GM12874 (cell line): ENCODE measurements around the gene CSH2.
A peak's percentile ranks its signal among the peaks of the same experiment; 100 is the strongest.
"Not testable (repeated sequence)": the region's sequence is repeated elsewhere in the genome, so short reads cannot be mapped to it uniquely, and the experiment has no call there.

Experiments used
- TF ChIP-seq, protein P1 (sequence below): IDR thresholded peaks from 2 replicates; pipeline ENCODE4 v1.5.1; 2011; ENCODE audit warnings: low read depth, mild to moderate bottlenecking, control low read depth, low read length, moderate library complexity; ENCODE audit not compliant: insufficient read depth

The CSH2 gene

GRCh38 chr17:63911657-63912100, 38.2 kb upstream of the CSH2 start:
- TF ChIP-seq, protein P1, sequence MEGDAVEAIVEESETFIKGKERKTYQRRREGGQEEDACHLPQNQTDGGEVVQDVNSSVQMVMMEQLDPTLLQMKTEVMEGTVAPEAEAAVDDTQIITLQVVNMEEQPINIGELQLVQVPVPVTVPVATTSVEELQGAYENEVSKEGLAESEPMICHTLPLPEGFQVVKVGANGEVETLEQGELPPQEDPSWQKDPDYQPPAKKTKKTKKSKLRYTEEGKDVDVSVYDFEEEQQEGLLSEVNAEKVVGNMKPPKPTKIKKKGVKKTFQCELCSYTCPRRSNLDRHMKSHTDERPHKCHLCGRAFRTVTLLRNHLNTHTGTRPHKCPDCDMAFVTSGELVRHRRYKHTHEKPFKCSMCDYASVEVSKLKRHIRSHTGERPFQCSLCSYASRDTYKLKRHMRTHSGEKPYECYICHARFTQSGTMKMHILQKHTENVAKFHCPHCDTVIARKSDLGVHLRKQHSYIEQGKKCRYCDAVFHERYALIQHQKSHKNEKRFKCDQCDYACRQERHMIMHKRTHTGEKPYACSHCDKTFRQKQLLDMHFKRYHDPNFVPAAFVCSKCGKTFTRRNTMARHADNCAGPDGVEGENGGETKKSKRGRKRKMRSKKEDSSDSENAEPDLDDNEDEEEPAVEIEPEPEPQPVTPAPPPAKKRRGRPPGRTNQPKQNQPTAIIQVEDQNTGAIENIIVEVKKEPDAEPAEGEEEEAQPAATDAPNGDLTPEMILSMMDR = peak; percentile 76

- TF ChIP-seq, protein P1 = no peak
Observed at GRCh38 chr17:63911041-63911635, 37.7 kb upstream of the CSH2 start, which contains the start of gene CSHL1. Gene CSHL1, minus strand, starts transcription at chr17:63911258. Its CDS starts 62 bp downstream, at chr17:63911196.

DNA sequence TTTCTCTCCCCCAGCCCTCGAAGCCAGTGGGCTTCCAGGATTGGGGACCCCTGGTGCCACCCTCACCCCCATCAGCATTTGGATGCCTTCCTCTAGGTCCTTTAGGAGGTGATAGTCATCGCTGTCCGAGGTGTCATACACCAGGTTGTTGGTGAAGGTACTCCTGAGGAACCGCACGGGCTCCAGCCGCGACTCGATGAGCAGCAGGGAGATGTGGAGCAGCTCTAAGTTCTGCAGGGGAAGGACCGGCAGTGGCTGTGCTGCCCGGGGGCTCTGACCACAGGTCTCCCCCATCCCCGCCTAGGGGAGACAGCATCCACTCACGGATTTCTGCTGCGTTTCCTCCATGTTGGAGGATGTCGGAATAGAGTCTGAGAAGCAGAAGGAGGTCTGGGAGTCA, 36.6 kb upstream of the CSH2 start:
- TF ChIP-seq, protein P1 = no peak

- TF ChIP-seq, protein P1 = 0 out of 2 replicates have a peak, but pooled peaks have one; percentile 9
Observed at GRCh38 chr17:63907161-63907778, 33.8 kb upstream of the CSH2 start.

DNA sequence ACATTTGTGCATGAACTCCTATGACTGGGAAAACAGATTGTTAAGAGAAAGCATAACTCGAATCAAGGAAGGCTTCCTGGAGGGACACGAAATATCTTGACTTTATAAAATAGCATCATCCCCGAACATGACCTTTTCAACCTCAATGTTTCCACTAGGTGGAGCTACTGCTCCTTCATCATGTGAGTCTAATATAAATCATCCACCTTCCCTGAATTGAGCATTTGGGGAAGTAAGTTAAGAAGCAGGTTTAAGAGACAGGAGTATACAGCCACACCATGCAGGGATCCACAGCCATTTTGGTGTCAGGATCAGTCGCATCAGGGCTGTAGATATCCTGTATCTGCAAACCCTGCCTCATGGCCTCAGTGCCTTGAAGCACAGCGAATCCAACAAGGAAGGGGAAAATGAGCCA, 30.3 kb upstream of the CSH2 start:
- TF ChIP-seq, protein P1 = peak; percentile 19; the same call in 1 of the 2 replicates

DNA sequence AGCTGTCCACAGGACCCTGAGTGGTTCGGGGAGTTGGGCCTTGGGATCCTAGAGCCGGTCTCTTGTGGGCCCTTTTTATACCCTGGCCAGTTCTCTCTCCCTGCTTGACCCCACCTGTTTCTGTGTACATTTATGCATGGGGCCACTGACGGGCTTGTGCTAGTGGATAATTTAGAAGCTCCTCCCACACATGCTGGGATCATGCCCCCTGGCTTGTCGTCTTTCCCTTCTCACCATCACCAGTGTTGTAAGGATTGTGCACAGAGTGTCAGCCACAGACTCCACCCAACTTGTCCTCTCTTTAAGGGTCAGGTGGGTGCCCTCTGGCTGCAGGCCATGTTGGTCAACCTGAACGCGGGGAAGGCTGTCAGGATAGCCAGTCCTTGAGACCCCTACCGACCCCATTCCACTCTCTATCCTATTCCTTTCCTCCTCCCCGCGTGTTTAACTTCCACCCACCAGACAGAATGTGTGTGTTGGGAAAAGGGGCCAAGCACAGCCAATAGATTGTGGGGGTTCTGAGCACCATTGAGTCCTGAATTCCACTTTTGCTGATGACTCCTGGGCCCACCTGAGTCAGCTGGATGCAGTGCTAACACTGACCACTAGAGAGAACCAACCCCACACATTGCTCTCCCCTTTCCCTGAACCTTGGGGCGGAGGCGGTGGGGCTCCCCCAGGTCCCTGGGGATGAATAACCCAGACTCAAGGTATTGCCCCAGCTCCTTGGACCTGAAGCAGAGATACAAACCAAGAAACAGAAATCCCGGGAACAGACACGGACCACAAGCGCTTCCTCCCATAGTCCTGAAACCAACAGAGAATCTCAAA, 23.3 kb upstream of the CSH2 start, which contains the start of gene CSH1:
Gene CSH1, minus strand, starts transcription at position 51 of the 831 bp plus-strand sequence. CDS start 63 bp downstream, outside the sequence.
- TF ChIP-seq, protein P1 = not testable (repeated sequence)
